ENCODE results near the gene MTCL1.

DNA sequence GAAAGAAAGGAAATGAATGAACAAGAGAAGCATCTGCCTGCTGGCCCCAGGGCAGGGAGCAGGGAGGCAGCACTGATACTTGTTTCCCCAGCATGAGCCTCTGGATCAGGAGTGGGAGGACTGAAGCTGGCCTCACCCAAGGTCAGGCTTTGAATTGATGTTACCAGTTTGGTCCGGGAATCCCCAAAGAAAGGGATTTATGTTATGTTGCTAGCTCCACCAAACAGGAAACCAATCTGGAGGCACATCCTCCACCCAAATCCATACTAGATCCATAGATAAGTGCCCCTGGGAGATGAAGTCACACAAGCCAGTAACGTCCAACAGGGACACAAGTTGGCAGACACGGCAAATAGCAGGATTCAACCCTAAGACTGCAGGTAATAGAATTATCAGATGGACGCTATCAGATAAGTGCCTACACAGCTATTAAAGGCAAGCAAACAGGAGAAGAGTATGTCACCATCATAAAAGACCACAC lies 85.9 kb downstream of the MTCL1 start:
- TF ChIP-seq, protein P1, sequence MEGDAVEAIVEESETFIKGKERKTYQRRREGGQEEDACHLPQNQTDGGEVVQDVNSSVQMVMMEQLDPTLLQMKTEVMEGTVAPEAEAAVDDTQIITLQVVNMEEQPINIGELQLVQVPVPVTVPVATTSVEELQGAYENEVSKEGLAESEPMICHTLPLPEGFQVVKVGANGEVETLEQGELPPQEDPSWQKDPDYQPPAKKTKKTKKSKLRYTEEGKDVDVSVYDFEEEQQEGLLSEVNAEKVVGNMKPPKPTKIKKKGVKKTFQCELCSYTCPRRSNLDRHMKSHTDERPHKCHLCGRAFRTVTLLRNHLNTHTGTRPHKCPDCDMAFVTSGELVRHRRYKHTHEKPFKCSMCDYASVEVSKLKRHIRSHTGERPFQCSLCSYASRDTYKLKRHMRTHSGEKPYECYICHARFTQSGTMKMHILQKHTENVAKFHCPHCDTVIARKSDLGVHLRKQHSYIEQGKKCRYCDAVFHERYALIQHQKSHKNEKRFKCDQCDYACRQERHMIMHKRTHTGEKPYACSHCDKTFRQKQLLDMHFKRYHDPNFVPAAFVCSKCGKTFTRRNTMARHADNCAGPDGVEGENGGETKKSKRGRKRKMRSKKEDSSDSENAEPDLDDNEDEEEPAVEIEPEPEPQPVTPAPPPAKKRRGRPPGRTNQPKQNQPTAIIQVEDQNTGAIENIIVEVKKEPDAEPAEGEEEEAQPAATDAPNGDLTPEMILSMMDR (IDR thresholded peaks at IDR 0.05 in 8 of 11, conservative IDR thresholded peaks at IDR 0.05 in 3 of 11): no peak
- TF ChIP-seq POLR2A (IDR thresholded peaks at IDR 0.05): no peak
